ENCODE results near the gene P2RY10. TPM values are rescaled to one million over a fixed set of nuclear protein-coding genes. Genes with fewer than 3 reads are reported as not detected.

P2RY10 gene
- total RNA-seq, 1 donor from 2014 or later, result 1.3 TPM

Other genes with a start within 250 kb of the P2RY10 start
- gene LPAR4, start 197.7 kb upstream of the P2RY10 start, total RNA-seq, result 8.0 TPM
- gene GPR174, start 199.3 kb downstream of the P2RY10 start, total RNA-seq, result 0.49 TPM

Data from skin of body (tissue), 1 donor.